ENCODE measurements around the gene PIP5K1B.

- no peak for TF ChIP-seq EZH2 (IDR thresholded peaks at IDR 0.05)
- TF ChIP-seq POLR2AphosphoS5 (IDR thresholded peaks at IDR 0.05; ENCODE audit: borderline replicate concordance, low read depth, low read length), result no peak
These were observed 138.2 kb downstream of the PIP5K1B start for GRCh38 chr9:68843239-68843638.
